Measurements from ENCODE around the gene AP1S3.

Gene AP1S3

GRCh38 chr2:223865907-223866508 is 28.6 kb upstream of the AP1S3 start:
- Histone ChIP-seq H3K4me3 (ENCODE audit: insufficient read depth in 1 of 2, low read depth in 1 of 2, low read length in 2 of 2) (no peak overlapping the region), H3K9ac (ENCODE audit: low read length) (no peak overlapping the region), H2BK5ac (ENCODE audit: low read depth, low read length, poor library complexity, severe bottlenecking) (no peak overlapping the region), H3K79me1 (replicated peaks; ENCODE audit: low read length, poor library complexity, severe bottlenecking) (no peaks in the 10 kb centered on the region), H3K14ac (ENCODE audit: low read length in 2 of 2) (no peak overlapping the region), H3K27ac (ENCODE audit: low read length, poor library complexity, severe bottlenecking) (no peak overlapping the region), H3K4ac (ENCODE audit: low read depth in 1 of 2, low read length in 2 of 2) (no peak overlapping the region), H2BK15ac (ENCODE audit: low read depth, poor library complexity, severe bottlenecking) (no peak overlapping the region), H3K9me3 (ENCODE audit: control insufficient read depth, low read length) (no peaks in the 10 kb centered on the region), H2BK12ac (ENCODE audit: low read length in 2 of 2) (no peak overlapping the region), H4K8ac (ENCODE audit: low read length) (no peak overlapping the region), H3K18ac (ENCODE audit: low read depth in 1 of 2, low read length in 2 of 2) (no peak overlapping the region), H2BK120ac (ENCODE audit: low read depth, low read length) (no peak overlapping the region), H4K91ac (ENCODE audit: low read length) (no peak overlapping the region), H3K4me1 (ENCODE audit: control insufficient read depth, insufficient read depth, low read depth, low read length) (peaks cover 1% of the 10 kb centered on the region), H2AFZ (ENCODE audit: low read depth, low read length) (no peak overlapping the region), H3K36me3 (ENCODE audit: control insufficient read depth in 1 of 2, insufficient read depth in 2 of 2, low read depth in 1 of 2, low read length in 2 of 2) (peaks cover 12 to 43% of the 10 kb centered on the region in 2 experiments), H2AK5ac (ENCODE audit: low read length, severe bottlenecking) (no peak overlapping the region), H3K27me3 (ENCODE audit: control insufficient read depth in 1 of 2, insufficient read depth in 1 of 2, low read length in 2 of 2) (no peaks in the 10 kb centered on the region), H3K4me2 (ENCODE audit: low read length, poor library complexity, severe bottlenecking) (no peak overlapping the region), H3K23ac (ENCODE audit: low read length in 2 of 2) (no peak overlapping the region)
- DNase-seq, result no peak
- WGBS, result 95% methylated on average over 2 of the region's 2 CpGs

- H3K27me3 ChIP-seq (ENCODE audit: control insufficient read depth in 1 of 2, insufficient read depth in 1 of 2, low read length in 2 of 2), result no peaks in the 10 kb centered on the region
- no peak overlapping the region for H2AFZ ChIP-seq (ENCODE audit: low read depth, low read length)
- no peak overlapping the region for H3K9ac ChIP-seq (ENCODE audit: low read length)
- no peak for DNase-seq
- H2BK12ac ChIP-seq (ENCODE audit: low read length in 2 of 2), result no peak overlapping the region
- H3K4me3 ChIP-seq (ENCODE audit: insufficient read depth in 1 of 2, low read depth in 1 of 2, low read length in 2 of 2), result no peak overlapping the region
- no peak overlapping the region for H3K4ac ChIP-seq (ENCODE audit: low read depth in 1 of 2, low read length in 2 of 2)
- H3K36me3 ChIP-seq (ENCODE audit: control insufficient read depth in 1 of 2, insufficient read depth in 2 of 2, low read depth in 1 of 2, low read length in 2 of 2), result peaks cover 4 to 36% of the 10 kb centered on the region in 2 experiments
- H2BK15ac ChIP-seq (ENCODE audit: low read depth, poor library complexity, severe bottlenecking), result no peak overlapping the region
- no peak overlapping the region for H3K23ac ChIP-seq (ENCODE audit: low read length in 2 of 2)
- no peak overlapping the region for H3K18ac ChIP-seq (ENCODE audit: low read depth in 1 of 2, low read length in 2 of 2)
- H3K4me2 ChIP-seq (ENCODE audit: low read length, poor library complexity, severe bottlenecking), result no peak overlapping the region
- no peak overlapping the region for H4K8ac ChIP-seq (ENCODE audit: low read length)
- H4K91ac ChIP-seq (ENCODE audit: low read length), result no peak overlapping the region
- no peaks in the 10 kb centered on the region for H3K9me3 ChIP-seq (ENCODE audit: control insufficient read depth, low read length)
- H2BK120ac ChIP-seq (ENCODE audit: low read depth, low read length), result no peak overlapping the region
- H2AK5ac ChIP-seq (ENCODE audit: low read length, severe bottlenecking), result no peak overlapping the region
- H3K79me1 ChIP-seq (replicated peaks; ENCODE audit: low read length, poor library complexity, severe bottlenecking), result no peaks in the 10 kb centered on the region
- H3K27ac ChIP-seq (ENCODE audit: low read length, poor library complexity, severe bottlenecking), result no peak overlapping the region
- H3K14ac ChIP-seq (ENCODE audit: low read length in 2 of 2), result no peak overlapping the region
- no peak overlapping the region for H2BK5ac ChIP-seq (ENCODE audit: low read depth, low read length, poor library complexity, severe bottlenecking)
- WGBS, result 86% methylated on average over 3 of the region's 4 CpGs
- peaks cover 2% of the 10 kb centered on the region for H3K4me1 ChIP-seq (ENCODE audit: control insufficient read depth, insufficient read depth, low read depth, low read length)
Observed at GRCh38 chr2:223865124-223865523, 27.7 kb upstream of the AP1S3 start.

- H3K14ac ChIP-seq (ENCODE audit: low read length in 2 of 2), result no peak overlapping the region
- no peak overlapping the region for H3K4ac ChIP-seq (ENCODE audit: low read depth in 1 of 2, low read length in 2 of 2)
- WGBS, result 80% methylated on average over 1 of the region's 2 CpGs
- no peaks in the 10 kb centered on the region for H3K9me3 ChIP-seq (ENCODE audit: control insufficient read depth, low read length)
- no peak overlapping the region for H2BK120ac ChIP-seq (ENCODE audit: low read depth, low read length)
- H2BK12ac ChIP-seq (ENCODE audit: low read length in 2 of 2), result no peak overlapping the region
- no peak overlapping the region for H3K4me2 ChIP-seq (ENCODE audit: low read length, poor library complexity, severe bottlenecking)
- peaks cover 2 to 26% of the 10 kb centered on the region in 2 experiments for H3K36me3 ChIP-seq (ENCODE audit: control insufficient read depth in 1 of 2, insufficient read depth in 2 of 2, low read depth in 1 of 2, low read length in 2 of 2)
- peaks cover 2% of the 10 kb centered on the region for H3K4me1 ChIP-seq (ENCODE audit: control insufficient read depth, insufficient read depth, low read depth, low read length)
- H2AK5ac ChIP-seq (ENCODE audit: low read length, severe bottlenecking), result no peak overlapping the region
- H3K9ac ChIP-seq (ENCODE audit: low read length), result no peak overlapping the region
- no peak overlapping the region for H3K4me3 ChIP-seq (ENCODE audit: insufficient read depth in 1 of 2, low read depth in 1 of 2, low read length in 2 of 2)
- no peak overlapping the region for H3K18ac ChIP-seq (ENCODE audit: low read depth in 1 of 2, low read length in 2 of 2)
- H2BK5ac ChIP-seq (ENCODE audit: low read depth, low read length, poor library complexity, severe bottlenecking), result no peak overlapping the region
- no peaks in the 10 kb centered on the region for H3K27me3 ChIP-seq (ENCODE audit: control insufficient read depth in 1 of 2, insufficient read depth in 1 of 2, low read length in 2 of 2)
- no peak overlapping the region for H2BK15ac ChIP-seq (ENCODE audit: low read depth, poor library complexity, severe bottlenecking)
- no peaks in the 10 kb centered on the region for H3K79me1 ChIP-seq (replicated peaks; ENCODE audit: low read length, poor library complexity, severe bottlenecking)
- no peak overlapping the region for H4K91ac ChIP-seq (ENCODE audit: low read length)
- H3K23ac ChIP-seq (ENCODE audit: low read length in 2 of 2), result no peak overlapping the region
- no peak overlapping the region for H4K8ac ChIP-seq (ENCODE audit: low read length)
- no peak overlapping the region for H3K27ac ChIP-seq (ENCODE audit: low read length, poor library complexity, severe bottlenecking)
- DNase-seq, result no peak
- H2AFZ ChIP-seq (ENCODE audit: low read depth, low read length), result no peak overlapping the region
Observed at GRCh38 chr2:223863491-223863890, 26.1 kb upstream of the AP1S3 start.

- Histone ChIP-seq H3K79me1 (replicated peaks; ENCODE audit: low read length, poor library complexity, severe bottlenecking) (no peaks in the 10 kb centered on the region), H2AFZ (ENCODE audit: low read depth, low read length) (no peak overlapping the region), H3K4ac (ENCODE audit: low read depth in 1 of 2, low read length in 2 of 2) (no peak overlapping the region), H2BK12ac (ENCODE audit: low read length in 2 of 2) (no peak overlapping the region), H2BK15ac (ENCODE audit: low read depth, poor library complexity, severe bottlenecking) (no peak overlapping the region), H4K91ac (ENCODE audit: low read length) (no peak overlapping the region), H3K4me2 (ENCODE audit: low read length, poor library complexity, severe bottlenecking) (no peak overlapping the region), H3K9me3 (ENCODE audit: control insufficient read depth, low read length) (no peaks in the 10 kb centered on the region), H3K23ac (ENCODE audit: low read length in 2 of 2) (no peak overlapping the region), H3K18ac (ENCODE audit: low read depth in 1 of 2, low read length in 2 of 2) (peak overlapping the region in 1 of 2 experiments; percentile 12), H3K4me1 (ENCODE audit: control insufficient read depth, insufficient read depth, low read depth, low read length) (peaks cover 2% of the 10 kb centered on the region), H2BK5ac (ENCODE audit: low read depth, low read length, poor library complexity, severe bottlenecking) (no peak overlapping the region), H3K4me3 (ENCODE audit: insufficient read depth in 1 of 2, low read depth in 1 of 2, low read length in 2 of 2) (no peak overlapping the region), H2AK5ac (ENCODE audit: low read length, severe bottlenecking) (no peak overlapping the region), H3K14ac (ENCODE audit: low read length in 2 of 2) (no peak overlapping the region), H3K36me3 (ENCODE audit: control insufficient read depth in 1 of 2, insufficient read depth in 2 of 2, low read depth in 1 of 2, low read length in 2 of 2) (peaks cover 0 to 17% of the 10 kb centered on the region in 2 experiments), H3K27me3 (ENCODE audit: control insufficient read depth in 1 of 2, insufficient read depth in 1 of 2, low read length in 2 of 2) (no peaks in the 10 kb centered on the region), H3K9ac (ENCODE audit: low read length) (peak overlapping the region; percentile 8), H3K27ac (ENCODE audit: low read length, poor library complexity, severe bottlenecking) (no peak overlapping the region), H2BK120ac (ENCODE audit: low read depth, low read length) (no peak overlapping the region), H4K8ac (ENCODE audit: low read length) (no peak overlapping the region)
- 91% methylated on average over 4 of the region's 5 CpGs for WGBS
- DNase-seq, result peak; percentile 64
Observed at GRCh38 chr2:223860809-223861738, 23.7 kb upstream of the AP1S3 start.
